ENCODE measurements around the gene ABCD4.

GRCh38 chr14:74242021-74242779 is 60.5 kb downstream of the ABCD4 start:
- TF ChIP-seq, protein P1, sequence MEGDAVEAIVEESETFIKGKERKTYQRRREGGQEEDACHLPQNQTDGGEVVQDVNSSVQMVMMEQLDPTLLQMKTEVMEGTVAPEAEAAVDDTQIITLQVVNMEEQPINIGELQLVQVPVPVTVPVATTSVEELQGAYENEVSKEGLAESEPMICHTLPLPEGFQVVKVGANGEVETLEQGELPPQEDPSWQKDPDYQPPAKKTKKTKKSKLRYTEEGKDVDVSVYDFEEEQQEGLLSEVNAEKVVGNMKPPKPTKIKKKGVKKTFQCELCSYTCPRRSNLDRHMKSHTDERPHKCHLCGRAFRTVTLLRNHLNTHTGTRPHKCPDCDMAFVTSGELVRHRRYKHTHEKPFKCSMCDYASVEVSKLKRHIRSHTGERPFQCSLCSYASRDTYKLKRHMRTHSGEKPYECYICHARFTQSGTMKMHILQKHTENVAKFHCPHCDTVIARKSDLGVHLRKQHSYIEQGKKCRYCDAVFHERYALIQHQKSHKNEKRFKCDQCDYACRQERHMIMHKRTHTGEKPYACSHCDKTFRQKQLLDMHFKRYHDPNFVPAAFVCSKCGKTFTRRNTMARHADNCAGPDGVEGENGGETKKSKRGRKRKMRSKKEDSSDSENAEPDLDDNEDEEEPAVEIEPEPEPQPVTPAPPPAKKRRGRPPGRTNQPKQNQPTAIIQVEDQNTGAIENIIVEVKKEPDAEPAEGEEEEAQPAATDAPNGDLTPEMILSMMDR (conservative IDR thresholded peaks at IDR 0.05; ENCODE audit: low read depth in 2 of 2), result no peak
- TF ChIP-seq EZH2phosphoT487 (IDR thresholded peaks at IDR 0.05; ENCODE audit: unreplicated experiment) (peak; percentile 12), REST (IDR thresholded peaks at IDR 0.05; ENCODE audit: unreplicated experiment) (no peak), POLR2AphosphoS5 (IDR thresholded peaks at IDR 0.05; ENCODE audit: low read depth) (no peak), EZH2 (IDR thresholded peaks at IDR 0.05; ENCODE audit: low read depth, unreplicated experiment) (peak; percentile 94), JUNB (IDR thresholded peaks at IDR 0.05; ENCODE audit: unreplicated experiment) (no peak), ZNF114 (CRISPR knock-in tag; IDR thresholded peaks at IDR 0.05) (no peak), STAT1 (IDR thresholded peaks at IDR 0.05; ENCODE audit: unreplicated experiment) (no peak), CREB1 (CRISPR knock-in tag; IDR thresholded peaks at IDR 0.05; ENCODE audit: low read depth) (no peak), NANOG (IDR thresholded peaks at IDR 0.05; ENCODE audit: borderline replicate concordance) (no peak), ZNF331 (CRISPR knock-in tag; IDR thresholded peaks at IDR 0.05; ENCODE audit: low read depth) (no peak)
- TF ChIP-seq, protein P2, sequence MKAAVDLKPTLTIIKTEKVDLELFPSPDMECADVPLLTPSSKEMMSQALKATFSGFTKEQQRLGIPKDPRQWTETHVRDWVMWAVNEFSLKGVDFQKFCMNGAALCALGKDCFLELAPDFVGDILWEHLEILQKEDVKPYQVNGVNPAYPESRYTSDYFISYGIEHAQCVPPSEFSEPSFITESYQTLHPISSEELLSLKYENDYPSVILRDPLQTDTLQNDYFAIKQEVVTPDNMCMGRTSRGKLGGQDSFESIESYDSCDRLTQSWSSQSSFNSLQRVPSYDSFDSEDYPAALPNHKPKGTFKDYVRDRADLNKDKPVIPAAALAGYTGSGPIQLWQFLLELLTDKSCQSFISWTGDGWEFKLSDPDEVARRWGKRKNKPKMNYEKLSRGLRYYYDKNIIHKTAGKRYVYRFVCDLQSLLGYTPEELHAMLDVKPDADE (IDR thresholded peaks at IDR 0.05), result no peak
- TF ChIP-seq, protein P3, sequence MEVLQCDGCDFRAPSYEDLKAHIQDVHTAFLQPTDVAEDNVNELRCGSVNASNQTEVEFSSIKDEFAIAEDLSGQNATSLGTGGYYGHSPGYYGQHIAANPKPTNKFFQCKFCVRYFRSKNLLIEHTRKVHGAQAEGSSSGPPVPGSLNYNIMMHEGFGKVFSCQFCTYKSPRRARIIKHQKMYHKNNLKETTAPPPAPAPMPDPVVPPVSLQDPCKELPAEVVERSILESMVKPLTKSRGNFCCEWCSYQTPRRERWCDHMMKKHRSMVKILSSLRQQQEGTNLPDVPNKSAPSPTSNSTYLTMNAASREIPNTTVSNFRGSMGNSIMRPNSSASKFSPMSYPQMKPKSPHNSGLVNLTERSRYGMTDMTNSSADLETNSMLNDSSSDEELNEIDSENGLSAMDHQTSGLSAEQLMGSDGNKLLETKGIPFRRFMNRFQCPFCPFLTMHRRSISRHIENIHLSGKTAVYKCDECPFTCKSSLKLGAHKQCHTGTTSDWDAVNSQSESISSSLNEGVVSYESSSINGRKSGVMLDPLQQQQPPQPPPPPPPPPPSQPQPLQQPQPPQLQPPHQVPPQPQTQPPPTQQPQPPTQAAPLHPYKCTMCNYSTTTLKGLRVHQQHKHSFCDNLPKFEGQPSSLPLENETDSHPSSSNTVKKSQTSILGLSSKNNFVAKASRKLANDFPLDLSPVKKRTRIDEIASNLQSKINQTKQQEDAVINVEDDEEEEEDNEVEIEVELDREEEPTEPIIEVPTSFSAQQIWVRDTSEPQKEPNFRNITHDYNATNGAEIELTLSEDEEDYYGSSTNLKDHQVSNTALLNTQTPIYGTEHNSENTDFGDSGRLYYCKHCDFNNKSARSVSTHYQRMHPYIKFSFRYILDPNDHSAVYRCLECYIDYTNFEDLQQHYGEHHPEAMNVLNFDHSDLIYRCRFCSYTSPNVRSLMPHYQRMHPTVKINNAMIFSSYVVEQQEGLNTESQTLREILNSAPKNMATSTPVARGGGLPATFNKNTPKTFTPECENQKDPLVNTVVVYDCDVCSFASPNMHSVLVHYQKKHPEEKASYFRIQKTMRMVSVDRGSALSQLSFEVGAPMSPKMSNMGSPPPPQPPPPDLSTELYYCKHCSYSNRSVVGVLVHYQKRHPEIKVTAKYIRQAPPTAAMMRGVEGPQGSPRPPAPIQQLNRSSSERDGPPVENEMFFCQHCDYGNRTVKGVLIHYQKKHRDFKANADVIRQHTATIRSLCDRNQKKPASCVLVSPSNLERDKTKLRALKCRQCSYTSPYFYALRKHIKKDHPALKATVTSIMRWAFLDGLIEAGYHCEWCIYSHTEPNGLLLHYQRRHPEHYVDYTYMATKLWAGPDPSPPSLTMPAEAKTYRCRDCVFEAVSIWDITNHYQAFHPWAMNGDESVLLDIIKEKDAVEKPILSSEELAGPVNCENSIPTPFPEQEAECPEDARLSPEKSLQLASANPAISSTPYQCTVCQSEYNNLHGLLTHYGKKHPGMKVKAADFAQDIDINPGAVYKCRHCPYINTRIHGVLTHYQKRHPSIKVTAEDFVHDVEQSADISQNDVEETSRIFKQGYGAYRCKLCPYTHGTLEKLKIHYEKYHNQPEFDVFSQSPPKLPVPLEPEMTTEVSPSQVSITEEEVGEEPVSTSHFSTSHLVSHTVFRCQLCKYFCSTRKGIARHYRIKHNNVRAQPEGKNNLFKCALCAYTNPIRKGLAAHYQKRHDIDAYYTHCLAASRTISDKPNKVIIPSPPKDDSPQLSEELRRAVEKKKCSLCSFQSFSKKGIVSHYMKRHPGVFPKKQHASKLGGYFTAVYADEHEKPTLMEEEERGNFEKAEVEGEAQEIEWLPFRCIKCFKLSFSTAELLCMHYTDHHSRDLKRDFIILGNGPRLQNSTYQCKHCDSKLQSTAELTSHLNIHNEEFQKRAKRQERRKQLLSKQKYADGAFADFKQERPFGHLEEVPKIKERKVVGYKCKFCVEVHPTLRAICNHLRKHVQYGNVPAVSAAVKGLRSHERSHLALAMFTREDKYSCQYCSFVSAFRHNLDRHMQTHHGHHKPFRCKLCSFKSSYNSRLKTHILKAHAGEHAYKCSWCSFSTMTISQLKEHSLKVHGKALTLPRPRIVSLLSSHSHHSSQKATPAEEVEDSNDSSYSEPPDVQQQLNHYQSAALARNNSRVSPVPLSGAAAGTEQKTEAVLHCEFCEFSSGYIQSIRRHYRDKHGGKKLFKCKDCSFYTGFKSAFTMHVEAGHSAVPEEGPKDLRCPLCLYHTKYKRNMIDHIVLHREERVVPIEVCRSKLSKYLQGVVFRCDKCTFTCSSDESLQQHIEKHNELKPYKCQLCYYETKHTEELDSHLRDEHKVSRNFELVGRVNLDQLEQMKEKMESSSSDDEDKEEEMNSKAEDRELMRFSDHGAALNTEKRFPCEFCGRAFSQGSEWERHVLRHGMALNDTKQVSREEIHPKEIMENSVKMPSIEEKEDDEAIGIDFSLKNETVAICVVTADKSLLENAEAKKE (CRISPR knock-in tag; IDR thresholded peaks at IDR 0.05), result no peak
